ENCODE data around the gene KLHL6.

Gene KLHL6

DNA sequence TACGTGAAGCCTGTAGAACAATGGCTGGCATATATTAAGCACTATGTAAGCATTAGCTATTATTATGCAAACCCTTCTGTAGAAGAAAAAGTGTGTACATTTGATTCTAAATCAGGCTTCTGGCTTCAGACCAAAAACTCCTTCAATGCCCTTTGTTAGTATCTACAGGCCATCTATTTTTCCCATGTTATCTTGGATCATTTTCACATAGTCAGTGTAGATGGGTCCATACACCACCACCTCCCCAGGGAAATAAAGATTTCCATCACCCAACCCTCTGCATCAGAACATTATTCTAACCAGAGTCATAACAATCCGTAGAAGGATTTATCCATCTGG is 8.0 kb upstream of the KLHL6 start:
- peak; percentile 92 for DNase-seq

DNA sequence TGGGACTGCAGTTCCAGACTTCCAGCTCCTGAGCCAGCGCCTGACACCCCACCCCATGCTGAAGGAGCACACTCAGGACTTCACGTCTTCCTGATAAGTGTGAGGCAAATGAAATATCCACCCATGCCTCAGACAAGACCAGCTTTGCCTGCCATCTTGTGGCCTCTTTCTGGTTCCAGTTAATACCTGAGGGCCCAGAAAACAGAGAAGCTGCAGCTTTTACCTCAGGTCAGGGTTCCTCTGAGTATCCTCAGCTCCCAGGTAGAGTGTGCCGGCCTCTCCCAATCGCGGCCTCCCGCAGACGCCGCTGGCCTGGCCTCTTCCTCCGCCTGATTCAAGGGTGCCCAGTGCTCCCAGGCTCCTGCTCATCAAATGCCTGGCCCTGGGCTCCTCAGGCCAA is 5.1 kb upstream of the KLHL6 start:
- peak; percentile 15 for DNase-seq

DNA sequence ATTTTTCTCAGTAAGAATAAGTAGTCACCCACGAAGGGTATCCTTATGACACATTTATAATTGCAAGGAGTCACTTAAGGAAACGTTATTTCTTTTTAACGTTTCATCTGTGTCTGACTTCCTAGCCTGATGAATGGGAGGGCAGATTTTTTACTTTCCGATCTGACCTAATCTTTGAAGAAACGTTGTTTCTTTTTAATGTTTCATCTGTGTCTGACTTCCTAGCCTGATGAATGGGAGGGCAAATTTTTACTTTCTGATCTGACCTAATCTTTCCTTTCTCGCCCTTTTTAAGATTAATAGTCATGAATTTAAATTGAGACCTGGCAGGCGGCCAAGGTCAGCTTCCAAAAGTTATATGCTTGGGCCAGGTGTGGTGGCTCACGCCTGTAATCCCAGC is 3.0 kb upstream of the KLHL6 start:
- no peak for DNase-seq

DNA sequence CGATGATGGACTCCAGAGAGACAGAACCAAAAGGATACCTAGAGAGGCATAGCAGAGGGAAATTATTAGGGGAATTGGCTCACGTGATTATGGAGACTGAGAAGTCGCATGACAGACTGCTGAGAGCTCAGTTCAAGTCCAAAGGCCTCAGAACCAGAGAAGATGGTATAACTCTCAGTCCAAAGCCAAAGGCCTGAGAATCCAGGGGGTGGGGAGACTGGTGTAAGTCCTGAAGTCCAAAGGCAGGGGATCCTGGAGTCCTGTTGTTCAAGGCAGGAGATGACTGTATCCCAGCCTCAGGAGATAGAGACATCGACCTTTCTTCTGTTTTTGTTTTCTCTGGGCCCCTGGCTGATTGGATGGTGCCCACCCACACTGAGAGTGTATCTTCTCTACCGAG is 1.2 kb upstream of the KLHL6 start:
- no peak for DNase-seq

DNA sequence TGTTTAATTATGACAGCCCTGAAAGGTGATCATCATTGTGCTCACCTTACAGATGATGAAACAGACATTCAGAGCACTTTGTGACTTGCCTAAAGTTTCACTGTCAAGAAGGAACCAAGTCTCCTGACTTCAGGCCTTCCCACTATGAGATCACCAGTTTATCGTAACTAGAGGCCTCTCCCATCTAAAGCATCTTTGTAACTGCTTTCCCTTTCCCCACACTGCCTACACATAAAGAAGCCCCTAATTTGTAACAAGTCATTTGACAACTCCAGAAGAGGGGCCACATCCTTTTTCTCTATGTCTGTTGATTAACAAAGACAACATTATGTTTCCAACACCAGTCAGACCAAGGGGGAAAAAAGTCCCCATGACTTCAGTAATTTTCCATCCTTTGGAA is 1.1 kb downstream of the KLHL6 start:
- no peak for DNase-seq

DNA sequence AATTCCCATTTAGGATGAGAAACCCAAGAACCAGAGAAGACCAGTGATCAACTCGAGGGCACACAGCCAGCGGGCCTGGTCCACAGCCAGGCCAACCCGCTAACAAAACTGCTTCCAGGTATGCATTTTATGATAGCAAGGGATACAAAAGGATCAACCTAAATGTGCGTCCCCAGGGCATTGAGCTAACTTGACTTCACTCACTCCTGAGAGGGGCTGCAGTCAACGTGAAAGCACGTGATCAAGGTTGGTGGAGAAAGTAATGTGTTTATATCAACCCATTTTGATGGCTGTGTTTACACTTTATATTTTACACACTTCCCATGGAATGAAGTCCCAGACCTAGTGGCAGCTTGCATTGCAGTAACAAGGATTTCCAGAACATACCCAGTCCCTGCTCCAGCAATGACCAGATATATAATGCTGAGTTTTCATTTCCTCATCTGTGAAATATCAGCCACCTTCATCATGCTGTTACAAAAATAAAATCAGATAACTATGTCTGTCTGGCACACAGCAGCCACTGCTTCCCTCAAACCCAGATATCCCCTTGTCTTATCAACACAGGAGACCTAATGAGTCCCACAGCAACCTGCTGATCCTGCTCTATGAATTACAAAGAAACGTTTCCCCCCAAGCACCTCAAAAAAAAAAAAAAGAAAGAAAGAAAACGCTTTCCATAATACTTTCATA is 2.0 kb downstream of the KLHL6 start:
- no peak for DNase-seq

DNA sequence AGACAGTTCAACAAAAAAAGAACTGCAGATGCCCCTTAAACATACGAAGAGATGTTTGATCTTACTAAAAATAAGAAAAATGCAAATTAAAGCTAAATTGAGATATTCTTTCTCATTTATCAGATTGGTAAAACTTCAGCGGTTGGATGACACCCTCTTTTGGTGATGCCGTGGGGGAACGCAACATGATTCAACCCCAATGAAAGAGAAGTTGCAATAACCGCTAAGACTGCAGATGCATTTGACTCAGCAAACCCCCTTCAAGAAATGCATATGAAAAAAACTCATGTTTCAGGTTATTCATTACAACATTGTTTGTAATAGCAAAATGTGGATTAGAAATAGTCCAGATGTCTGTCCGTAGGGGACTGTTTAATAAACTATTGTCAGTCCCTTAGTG is 3.6 kb downstream of the KLHL6 start:
- DNase-seq = no peak

DNA sequence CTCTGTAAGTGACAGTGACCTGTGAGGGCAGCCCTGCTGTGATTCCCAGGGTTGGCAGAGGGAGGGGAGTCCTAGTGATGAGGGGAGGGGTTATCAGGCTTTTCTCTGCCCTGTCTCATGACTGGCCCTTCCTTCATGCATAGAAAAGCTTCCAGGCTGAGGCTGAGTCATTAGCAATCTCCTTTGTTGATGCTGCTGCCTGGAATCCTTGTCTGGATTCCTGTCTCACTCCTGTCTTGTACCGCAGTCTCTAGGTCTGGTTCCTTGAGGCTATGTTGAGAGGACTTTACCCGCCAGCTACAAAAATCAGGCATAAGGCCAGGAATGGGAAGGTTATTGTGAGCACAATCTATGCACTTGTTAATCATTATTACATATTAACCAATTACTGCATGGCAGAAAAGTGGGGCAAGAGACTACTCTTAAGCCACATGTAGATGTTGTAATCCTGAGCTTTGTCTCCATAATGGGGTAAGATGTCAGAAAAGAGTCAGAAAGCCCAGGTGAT is 7.2 kb downstream of the KLHL6 start:
- DNase-seq = no peak

DNA sequence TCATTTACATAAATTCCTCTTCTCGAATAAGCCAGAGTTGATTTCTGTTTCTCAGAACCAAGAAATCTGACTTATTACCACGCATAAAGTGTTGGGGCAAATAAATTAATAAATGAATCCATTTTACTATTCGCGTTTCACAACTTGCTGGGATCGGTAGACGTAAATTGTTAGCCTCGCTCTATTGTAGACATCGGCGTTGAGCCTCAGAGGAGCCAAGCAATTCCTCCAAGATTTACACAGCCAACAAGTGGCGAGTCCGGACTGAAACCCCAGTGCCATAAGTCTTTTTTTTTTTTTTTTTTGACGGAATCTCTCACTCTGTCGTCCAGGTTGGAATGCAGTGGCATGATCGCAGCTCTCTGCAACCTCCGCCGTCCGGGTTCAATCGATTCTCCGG is 8.9 kb downstream of the KLHL6 start:
- no peak for DNase-seq

DNA sequence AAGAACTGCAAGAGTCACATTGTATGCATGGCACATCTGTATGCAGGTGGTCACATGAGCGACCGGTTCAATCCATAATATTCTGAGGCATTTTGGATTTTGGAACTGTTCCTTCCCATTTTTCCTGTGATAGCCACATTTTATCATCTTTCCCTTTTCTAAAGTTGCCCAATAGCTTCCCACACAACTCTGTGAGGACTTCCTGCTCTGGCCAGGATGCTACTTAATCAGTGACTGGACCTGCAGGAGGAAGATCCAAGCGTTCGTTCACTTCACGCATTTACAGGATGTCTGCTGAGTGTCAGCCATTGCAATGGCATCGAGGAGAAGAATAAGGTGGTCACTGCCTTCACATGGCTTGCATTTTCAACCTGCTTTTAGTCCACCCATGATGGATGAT is 9.8 kb downstream of the KLHL6 start:
- no peak for DNase-seq

DNA sequence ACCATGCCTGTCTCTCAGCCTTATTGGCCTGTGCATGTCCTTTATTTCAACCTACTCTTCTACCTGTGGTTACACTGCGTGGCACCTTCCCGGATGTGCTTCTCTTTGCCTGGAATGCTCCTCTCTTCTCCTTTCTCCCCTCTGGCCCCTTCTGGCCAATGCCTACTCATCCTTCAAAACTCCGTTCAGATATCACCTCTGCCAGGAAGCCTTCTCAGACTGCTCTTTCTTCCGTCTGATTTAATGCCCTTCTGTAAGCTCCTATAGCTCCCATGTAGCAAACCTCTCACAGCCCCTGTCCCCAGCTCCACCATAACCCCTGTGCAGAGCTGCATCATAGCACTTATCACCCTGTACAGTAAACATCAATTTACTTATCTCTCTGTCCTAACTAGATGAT is 13.2 kb downstream of the KLHL6 start:
- DNase-seq = no peak

DNA sequence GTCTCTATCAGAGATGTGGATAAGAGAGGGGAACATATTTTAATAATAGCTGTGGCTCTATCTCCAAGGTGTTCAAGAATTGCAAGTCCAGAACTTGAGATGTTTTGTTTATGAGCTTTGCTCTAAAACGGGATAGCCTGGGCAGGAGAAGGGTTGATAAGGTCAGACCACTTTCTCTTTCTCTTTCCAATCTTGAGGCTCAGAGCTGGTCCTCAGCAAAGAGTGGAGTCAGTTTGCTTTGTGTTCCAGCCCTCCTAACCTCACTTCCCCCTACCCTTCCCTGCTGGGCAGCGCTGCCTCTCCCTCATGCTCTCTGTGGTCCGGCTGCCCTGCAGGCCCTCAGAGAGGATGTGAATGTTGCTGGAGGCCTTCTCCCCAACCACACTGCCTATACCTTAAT is 13.8 kb downstream of the KLHL6 start:
- DNase-seq = no peak

DNA sequence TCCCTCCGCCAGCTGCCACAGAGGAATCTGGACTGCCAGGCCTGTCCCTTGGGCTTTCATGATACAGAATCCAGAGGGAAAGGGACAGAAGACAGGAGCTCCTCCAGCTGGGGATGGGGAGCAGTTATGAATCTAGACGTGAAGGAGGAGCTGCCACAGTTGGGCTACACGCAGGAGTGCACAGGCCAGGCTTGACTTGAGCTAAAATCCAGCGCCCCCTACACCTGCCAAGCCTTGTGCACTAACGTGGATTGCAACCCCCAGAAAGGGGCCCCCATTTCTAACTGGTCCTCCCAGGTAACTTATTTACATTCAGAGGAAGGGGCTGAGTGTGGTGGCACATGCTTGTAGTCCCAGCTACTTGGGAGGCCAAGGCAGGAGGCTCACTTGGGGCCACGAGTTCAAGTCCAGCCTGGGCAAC is 14.3 kb downstream of the KLHL6 start:
- DNase-seq = no peak

DNA sequence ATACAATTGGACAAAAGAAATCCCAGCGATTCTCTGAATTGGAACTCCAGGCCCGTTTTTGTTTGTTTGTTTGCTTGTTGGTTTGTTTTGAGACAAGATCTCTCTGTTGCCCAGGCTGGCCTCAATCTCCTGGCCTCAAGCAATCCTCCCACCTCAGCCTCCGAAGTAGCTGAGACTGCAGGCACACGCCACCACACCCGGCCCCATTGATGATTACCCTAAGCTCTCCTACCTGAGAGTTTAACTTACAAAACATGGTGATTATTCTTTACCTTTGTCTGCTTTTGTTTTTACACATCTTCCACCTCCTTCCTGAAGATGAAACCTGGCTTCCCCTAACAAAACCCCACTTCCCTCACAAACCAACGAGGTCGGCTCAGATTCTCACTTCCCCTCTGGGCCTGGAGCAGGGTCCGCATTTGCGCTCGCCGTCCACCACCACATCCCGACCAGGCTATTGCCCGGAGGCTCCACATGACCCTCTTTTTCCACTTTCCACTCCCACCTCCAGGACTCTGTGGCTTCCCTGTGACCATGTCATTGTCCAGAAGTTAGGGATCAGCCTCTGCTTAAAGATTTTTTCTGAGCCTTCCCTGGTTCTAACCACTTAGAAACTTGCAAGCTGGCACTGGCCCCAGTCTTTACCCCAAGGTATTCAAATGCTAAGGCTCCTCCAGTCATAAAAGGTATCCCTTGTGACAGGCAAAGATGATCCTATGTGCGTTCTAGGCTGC is 14.8 kb downstream of the KLHL6 start:
- no peak for DNase-seq

DNA sequence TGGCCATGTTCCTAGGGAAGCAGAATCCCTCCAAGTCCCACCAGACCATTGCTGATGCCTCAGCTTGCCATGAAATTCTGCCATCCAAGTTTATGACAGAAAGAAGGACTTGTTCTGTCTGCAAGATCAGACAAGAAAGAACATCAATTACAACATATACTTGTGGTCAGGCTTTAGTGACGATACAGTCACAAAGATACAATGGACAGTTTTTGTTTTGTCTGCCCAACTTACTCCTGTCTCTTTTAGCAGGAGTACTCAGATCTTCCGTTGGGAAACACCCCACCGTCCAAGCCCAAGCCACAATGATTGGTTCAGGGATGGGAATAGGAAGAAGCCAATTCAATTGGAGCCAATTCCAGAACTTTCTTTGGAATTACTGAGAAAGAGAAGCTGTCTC is 15.7 kb downstream of the KLHL6 start:
- no peak for DNase-seq

DNA sequence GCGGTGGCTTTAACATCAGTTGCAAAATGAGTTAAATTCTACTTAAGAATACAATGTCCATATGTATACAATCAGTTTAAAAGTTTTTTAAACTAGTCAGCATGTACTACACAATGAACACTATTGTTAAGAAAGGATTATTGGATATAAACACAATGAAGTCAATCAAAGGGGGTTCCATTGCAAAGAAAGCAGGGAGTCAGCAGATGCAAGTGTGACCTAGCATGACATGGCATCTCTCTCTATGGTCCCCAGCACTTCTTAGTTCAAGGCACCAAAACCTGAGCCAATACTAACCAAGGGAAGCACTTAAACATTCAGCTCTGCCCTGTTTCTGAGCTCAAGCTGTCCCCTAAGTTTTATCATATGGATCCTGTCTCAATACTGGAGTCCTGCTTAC is 17.0 kb downstream of the KLHL6 start:
- no peak for DNase-seq

DNA sequence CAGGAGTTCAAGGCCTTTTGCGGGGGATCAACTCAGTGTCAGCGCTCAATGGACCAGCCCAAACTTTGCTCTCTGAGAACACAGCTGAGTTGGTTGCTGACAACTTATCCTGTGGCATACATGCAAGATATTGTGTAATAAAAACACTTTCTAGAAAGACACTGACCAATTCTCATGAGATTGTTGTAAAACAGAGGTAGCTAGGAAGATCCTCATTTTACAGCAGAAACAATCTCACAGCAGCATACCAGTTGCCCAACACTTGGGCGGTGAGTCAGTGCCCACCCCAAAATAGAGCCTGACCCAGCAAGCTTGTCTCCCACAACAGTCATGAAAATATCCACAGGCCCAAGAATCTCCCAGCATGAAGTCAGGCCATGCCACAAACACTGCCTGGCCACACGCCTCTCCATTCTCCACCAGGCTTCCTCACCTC is 18.2 kb downstream of the KLHL6 start:
- no peak for DNase-seq

DNA sequence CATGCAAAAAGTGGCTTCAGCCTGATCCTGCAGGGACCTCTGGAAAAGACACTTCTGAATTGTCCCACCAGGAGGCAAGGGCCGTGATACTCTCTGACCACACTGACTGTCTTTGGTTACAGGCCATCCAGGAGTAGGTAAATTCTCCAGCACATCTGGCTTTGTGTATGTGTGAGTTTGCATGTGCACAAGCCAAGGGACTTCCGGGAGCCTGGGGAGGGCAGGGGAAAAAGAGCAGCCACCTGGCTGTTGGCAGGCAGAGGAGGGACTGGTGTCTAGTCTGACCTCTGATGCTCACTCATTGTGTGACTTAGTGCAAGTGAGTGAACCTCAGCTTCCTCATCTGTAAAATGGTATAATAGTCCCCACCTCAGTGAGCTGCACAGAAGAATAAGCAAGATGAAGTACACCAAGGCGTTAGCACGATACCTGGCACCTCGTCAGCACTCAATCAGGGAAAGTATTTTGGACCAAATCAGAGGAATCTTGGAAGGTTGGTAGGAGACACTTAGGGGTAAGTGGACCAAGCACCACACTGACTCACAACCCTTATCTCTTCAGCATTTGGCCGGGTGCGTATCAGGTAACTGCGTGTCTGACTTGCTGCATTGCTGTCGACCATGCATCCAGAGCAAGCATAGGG is 19.1 kb downstream of the KLHL6 start:
- no peak for DNase-seq

DNA sequence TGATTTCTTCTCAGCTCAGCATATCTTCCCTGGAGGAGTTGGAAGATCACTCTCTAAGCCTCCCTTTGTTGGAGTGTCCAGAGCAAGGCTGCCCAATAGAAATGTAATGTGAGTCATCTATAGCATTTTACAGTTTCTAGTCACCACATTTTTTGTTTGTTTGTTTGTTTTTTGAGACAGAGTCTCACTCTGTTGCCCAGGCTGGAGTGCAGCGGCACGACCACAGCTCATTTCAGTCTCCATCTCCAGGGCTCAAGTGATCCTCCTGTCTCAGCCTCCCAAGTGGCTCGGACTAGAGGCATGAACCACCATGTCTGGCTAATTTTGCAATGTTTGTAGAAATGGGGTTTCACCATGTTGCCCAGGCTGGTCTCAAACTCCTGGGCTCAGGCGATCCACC is 21.3 kb downstream of the KLHL6 start:
- no peak for DNase-seq

DNA sequence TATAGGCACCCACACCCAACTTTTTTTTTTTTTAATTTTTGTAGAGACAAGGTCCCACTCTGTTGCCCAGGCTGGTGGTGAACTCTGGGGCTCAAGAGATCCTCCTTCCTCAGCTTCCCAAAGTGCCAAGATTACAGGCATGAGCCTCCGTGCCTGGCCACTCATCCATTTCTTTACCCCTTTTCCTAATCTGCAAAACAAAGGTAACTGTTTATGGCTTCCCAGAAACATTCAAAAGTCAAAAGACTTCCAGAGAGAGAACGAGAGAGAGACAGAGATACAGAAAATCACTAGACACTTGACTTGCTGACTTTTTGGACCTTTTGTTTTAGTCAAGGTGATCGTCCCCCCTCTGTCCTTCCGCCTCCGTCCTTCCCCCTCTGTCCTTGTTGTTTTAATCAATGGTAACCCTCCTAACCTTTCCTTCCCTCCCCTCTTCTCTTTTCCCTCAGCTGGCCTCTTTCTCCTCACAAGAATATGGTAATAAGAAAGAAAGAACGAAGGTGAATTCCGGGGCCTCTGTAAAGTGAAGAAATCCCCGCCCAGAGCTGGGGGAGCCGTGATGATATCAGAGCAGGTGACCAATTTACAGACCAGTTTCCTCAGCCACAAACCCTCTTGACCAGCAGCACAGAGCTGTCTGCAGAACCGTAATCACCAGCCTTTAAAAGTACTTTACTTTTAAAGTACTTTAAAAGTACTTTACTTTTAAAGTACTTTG is 21.9 kb downstream of the KLHL6 start:
- DNase-seq = no peak

DNA sequence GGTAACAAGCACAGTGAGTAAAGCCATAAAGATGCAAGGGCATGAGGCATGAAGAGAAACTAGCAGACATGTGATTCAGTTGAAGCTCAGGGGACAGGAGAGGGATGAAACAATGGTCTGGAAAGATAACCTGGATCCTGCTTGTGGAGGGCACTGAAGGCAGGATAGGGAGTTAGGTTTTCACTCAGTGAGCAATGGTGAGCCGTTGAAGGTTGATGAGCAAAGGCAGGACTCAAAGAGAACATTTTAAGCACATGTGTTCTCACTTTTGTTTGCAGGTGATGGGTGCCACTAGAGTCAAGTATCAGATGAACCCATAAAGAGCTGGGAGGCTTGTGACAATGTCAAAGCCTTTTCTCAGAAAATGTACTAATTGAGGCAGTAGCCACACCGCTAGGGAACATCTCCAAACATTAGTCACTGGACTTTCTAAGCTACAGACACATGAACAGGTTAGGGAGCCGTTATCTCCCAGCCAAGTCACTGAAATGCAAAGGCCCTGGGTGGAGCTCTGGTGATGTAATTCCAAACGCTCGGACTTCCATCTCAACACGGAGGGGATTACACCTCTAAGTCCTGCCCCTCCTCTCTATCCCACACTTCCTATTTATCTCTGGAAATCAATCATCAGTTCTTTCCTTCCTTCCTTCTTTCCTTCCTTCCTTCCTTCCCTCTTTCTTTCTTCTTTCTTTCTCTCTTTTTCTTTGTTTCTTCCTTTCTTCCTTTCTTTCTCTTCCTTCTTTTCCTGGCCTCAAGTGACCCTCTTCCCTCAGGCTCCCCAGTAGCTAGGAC is 22.7 kb downstream of the KLHL6 start:
- no peak for DNase-seq

DNA sequence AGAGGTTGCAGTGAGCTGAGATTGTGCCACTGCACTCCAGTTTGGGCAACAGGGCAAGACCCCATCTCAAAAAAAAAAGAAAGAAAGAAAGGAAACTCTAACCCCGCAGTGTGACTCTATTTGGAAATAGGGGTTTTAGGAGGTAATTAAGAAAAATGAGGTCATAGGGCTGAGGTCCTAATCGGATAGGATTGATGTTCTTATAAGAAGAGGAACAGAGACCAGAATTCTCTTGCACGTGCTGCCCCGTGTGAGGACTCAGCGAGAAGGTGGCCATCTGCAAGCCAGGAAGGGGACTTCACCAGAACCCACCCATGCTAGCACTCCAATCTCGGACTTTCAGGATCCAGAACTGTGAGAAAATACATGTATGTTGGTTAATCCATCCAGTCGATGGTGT is 25.8 kb downstream of the KLHL6 start:
- DNase-seq = no peak

DNA sequence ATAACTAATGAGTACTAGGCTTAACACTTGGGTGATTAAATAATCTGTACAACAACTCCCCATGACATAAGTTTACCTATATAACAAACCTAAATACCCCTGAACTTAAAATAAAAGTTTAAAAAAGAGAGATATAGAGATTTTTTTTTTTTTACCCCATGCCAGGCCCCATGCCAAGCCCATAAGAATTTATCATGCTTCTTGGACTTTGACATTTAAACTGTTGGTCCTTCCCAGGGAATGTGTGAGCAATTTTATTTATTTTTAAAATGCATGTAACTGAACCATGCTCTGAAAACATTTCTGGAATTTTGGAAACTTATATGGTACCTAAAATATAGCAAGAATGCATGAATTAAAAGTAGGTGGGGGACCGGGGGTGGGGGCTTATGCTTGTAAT is 26.3 kb downstream of the KLHL6 start:
- no peak for DNase-seq

All from NCI-H345 (cell line).